Tongue (tissue), 2 donors: ENCODE results near the gene DCTD. TPM values are rescaled to one million over a fixed set of nuclear protein-coding genes. Genes with fewer than 3 reads are reported as not detected.
A peak's percentile ranks its signal among the peaks of the same experiment; 100 is the strongest.

Source experiments
- DNase-seq: peaks from one replicate; pipeline ENCODE4 v3.0.0-alpha.2; 2015
- total RNA-seq: library from RNA; depleted of rRNA; stranded (reverse); fragments of >200 nt; gene quantifications from one replicate; pipeline ENCODE4 v1.2.3, GENCODE V29; 2014

Gene DCTD
- 52.6 TPM for total RNA-seq

DNA sequence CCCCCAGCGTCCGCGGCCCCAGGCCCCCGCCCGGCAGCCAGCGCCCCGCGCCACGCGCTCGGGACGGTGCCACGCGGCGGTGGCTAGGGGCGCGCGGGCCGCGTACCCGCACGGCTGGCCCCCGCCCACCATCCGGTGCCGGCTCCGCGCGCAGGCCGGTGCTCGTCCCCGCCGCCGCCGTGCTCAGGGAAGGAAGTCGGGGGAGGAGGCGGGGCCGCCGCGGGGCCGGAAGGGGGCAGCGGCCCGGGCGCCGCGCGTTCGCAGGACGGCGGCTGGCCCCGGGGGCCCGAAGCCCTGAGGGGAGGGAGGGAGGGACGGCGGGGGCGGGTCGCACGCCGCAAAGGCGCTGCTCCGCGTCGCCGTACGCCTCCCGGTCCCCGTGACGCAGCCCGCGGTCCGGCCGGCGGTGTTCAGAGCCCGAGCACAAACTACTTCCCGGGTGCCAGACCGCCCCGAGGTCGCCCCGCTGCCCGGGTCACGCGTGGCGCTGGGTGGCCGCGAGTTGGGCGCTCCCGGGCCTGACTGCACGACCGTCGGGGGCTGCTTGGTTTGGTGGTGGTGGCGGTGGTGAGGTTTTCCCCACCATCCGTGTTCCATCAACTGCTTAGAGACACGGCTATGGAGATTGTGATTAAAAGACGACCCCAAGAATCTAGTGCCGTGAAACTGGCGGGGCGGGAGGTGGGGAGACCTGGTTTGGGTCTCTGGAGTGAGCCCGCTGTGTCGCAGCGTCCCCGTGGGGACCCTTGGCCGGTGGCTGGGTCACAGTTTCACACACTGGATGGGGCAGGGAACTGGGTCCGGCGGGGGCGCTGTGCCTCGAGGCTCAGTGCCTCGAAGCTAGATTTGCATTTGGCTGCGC lies at the start of gene DCTD:
TSS of gene DCTD (minus strand) at position 205 of the 862 bp plus-strand sequence. CDS start 1,818 bp downstream, outside the sequence.
- DNase-seq, result peak; percentile 86

DNA sequence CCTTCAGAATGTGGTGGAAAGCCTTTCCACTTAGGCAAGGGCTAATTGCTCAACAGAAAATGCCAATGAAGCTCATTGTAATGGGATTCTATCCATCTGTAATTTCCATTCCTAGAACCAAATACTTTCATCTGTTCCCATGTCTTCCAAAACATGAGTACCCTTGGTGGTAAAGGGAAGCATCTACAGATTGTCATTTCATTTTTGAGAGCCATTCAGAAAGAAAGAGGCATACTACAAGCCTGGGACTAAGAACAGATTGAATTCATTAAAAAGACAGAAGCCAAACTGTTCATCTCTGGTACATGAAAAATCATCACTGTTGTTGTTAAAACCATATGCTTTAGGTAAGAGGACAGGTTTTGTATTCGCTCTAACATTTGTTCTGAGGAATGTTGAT lies 43.6 kb upstream of the DCTD start:
- no peak for DNase-seq

DNA sequence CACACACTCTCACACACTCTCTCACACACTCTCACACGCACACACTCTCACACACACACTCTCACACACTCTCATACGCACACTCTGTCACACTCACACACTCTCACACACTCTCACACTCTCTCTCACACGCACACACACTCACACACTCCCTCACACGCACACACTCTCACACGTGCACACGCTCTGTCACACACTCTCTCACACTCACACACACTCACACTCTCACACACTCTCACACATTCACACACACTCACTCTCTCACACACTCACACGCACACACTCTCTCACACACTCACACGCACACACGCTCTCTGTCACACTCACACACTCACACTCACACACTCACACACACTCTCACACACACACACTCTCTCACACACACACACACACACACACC lies 43.0 kb upstream of the DCTD start:
- no peak for DNase-seq

DNA sequence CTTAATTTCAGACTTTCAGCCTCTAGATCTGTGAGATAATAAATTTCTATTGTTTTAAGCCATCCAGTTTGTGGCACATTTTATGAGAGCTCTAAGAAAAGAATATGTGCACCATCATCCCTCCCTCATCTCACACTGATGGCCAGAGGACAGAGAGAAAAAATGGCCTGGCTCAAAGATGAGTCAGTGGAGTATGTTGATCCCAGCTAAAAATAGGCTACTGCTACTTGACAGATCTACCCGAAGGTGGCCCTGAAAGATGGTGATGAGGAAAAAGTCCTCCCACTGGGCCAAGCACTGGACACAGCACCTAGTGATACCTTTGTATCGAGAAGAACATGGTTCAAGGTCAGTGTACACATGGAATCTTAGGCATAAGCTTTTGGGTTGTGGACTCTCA lies 38.2 kb upstream of the DCTD start:
- no peak for DNase-seq

DNA sequence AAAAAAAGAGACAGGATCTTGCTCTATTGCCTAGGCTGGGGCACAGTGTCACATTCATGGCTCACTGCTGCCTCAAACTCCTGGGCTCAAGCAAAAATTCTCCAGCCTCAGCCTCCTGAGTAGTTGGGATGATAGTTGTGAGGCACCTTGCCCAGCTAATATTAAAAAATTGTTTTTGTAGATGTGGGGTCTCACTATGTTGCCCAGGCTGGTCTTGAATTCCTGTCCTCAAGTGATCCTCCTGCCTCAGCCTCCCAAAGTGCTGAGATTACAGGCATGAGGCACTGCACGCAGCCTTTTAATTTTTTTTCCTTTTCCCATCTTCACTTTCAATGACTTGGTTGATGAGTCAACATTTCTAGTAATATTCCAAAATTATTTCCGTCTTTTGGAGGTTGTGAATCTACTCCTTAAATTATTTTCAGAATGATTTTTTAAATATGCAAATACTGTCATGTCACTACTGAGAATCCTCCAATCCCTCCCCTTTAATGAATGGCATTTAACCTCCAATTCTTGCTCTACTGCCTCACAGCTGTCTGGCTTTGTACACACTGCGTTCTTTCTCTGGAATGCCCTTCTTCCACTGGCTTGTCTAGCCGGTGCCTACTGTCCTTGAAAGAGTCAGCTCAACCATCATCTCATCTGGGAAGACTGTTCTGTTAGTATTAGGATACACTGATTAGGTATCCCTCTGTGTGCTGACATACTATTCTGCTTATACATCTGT lies 27.5 kb upstream of the DCTD start:
- DNase-seq, result no peak

DNA sequence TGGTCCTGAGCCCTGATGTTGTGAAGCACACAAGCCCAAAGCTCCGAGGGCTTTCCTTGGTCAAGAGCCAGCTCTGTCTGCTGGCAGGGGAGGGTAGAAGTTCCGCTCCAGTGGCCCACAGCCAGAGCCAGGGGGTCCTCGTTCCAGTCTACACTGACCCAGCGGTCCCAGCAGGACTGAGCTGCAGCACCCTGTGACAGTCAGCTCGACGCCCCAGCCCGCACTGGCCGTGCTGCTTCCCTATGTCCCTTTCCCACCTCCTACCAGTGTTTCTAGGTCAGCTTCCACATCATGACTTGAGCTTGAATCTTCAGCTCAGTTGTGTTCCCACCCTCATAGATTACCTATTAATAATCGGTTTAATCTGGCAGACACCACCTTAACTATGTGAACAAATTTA lies 22.5 kb upstream of the DCTD start:
- DNase-seq, result no peak

DNA sequence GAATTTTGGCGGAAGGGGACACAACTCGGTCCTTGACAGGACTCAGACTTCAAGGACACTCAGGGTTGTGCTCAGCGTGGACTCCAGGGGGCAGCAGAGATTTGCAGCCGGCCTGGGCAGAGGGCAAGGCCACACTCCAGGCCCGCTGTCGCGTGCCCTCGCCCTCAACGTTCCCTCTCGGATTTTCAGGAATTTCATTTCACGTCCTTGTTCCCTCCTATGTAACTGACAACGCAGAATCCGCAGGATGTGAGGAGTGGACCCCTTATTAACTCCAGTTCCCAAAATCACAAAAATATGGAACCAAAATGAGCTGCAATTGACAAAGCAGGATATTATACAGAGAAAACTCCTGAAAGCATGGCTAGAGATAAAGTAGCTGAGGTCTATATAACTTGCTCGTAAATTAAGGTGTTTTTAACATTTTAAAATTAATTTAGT lies 21.0 kb upstream of the DCTD start:
- peak; percentile 70 for DNase-seq

DNA sequence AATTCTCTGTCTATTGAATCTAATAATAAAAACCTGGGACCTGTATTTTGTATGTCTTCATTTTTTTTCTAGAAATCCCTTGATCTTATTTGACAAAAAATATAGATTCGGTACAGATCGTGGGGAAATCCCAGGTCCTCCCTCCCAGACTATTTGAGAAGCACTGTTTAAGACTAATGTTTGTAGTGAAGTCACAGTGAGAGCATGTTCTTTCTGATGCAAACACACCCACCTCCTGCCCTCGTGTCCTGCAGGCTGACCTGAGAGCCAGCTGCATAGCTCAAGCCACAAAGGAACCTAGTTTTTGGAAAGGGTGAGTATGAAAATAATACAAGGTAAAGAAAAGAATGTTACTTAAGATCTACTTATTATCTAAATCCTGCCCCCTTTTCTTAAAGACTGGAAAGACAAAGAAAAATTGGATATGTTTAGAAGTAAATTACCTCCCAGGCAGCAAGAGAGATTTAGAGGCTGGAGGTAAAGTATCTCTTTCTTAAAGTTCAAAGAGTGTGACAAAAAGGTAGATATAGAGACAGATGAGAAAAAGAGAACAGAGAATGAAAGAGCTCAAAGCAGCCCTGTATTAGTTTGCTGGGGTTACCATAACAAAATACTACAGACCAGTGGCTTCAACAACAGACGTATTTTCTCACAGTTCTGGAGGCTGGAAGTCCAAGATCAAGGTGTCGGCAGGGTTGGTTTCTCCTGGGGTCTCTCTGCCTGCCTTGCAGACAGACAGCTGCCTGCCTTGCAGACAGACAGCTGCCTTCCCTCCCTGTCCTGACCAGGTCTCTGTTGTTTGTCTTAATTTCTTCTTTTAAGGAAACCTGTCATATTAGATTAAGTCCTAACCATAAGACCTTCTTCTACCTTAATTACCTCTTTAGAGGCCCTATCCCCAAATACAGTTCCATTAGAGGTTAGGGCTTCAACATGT lies 20.4 kb upstream of the DCTD start:
- DNase-seq, result no peak

DNA sequence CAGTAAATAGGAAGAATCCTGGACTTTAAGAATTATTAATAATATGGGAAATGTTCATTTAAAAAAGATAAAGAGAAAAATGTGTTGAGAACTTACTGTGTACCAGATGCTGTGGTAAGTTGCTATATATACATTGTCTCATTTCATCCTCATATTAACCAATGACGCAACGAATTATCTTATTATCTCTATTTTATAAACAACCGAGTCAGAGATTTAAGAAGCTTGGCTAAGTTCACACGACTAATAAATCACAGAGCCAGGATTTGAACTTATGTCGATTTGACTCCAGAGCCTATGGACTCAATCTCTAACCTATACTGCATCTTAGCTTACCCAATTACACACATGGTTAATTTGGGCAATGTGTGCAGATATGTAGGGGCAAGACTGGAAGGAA lies 15.5 kb upstream of the DCTD start:
- no peak for DNase-seq

DNA sequence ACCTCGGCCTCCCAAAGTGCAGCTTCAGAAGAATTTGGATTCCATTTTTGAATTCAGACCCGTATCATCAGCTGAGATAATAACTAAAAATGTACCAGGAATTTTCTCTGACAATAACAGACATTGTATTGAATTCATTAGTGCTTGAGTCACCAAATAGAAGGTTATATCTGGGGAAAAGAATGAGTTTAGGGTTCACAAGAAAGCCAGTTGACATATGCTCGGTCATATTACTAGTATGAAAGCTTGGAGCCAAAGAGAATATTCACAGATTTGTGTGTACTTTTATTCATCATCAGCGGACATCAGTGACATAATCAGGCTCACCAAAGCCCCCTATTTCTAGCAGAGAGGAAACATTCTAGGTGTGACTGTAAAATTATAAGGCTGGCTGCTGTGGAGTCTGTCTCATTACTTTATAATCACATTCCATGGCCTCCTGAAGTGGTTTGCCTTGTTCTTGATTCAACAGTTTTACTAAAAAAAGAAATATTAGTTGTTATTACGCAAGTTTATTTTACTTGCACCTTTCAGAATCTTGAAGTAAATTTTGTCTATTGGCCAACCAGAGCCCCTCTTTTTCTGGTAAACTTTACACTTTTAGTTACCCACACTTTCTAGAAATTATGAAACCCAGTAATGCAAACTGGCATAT lies 14.6 kb upstream of the DCTD start:
- DNase-seq, result no peak

DNA sequence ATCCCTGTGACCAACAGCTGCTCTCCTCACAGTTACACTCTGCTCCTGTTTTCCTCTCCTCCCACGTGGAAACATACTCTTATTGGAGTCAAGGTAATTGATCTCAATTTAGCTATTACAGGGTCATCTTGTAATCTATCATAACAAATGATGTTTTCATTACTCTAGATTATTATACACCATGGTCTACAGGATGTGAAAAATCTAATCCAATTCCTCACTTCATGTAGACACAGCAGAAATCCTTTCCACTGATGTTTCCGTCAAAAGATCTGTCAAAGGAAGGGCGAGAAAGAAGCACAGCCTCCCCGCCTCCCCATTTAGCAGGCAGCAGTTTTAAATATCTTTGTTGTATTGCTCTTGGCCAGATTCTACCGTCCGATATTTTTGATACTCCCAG lies 13.7 kb upstream of the DCTD start:
- no peak for DNase-seq

DNA sequence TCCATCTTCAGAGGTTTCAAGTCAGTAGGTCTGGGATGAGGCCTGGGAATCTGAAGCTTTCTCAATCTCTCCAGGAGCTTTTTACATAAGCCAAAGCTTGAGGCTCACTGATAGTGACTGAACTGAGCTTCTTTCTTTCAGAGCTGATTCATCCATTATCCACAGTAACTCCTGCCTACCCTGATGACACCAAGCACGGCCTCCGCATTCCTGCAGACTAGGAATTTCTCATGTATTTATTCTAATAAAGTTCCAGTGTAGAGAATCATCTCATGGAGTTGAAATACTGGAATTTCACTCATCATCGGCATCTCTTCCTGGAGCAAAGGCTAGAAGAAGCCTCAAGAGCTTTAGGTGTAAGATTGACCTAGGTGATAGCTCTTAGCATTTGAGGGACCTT lies 12.1 kb upstream of the DCTD start:
- no peak for DNase-seq

DNA sequence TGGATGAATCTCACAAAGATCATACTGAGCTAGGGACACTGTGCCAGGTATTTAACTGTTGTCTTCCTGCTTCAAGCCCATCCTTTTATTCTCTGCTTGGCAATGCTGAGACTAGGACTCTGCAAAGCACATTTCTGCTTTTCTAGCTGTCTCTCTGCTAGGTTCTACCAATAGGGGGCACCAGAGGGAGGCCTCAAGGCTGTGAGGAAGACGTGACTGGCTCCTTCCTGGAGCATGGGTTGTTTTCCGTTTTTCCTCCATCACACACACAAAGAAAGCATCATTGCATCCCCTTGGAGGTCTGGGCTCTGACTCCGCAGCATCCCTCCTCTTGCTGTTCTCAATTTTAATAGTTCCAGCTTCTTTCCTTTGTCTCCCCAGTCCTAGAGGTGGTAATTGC lies 10.9 kb upstream of the DCTD start:
- DNase-seq, result no peak

DNA sequence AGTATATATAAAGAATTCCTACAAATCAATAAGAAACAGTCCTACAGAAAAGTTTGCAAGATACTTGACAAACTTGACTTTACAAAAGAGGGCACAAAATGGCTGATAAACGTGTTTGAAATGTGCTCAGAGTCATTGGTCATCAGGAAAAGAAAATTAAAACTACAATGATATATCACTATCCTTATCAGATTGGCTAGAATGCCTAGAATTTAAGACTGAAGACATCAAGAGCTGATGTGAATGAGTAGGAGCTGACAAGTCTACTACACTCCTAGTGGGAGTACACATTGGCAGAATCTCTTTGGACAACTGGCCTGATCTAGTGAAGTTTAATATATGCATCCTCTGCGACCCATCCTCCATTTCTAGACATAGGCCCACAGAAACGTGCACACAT lies 10.3 kb upstream of the DCTD start:
- DNase-seq, result no peak

DNA sequence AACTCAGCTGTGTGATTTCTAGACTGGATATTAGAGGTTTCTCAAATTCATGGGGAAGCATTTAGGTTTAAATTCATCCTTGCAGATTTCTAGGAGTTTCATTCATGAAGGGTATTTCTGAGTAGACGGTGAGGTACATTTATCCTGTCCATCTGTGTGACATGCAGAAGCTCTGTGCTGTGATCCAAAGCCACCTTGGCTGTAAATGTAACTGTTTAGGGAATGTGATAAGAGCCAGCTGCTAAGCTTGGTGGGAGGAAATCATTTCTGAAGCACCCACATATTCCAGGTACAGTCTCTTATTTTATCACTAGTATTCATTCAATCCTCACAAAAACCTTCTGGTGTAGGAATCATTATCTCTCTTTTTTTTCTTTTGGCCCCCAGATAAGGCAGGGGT lies 8.7 kb upstream of the DCTD start:
- no peak for DNase-seq

DNA sequence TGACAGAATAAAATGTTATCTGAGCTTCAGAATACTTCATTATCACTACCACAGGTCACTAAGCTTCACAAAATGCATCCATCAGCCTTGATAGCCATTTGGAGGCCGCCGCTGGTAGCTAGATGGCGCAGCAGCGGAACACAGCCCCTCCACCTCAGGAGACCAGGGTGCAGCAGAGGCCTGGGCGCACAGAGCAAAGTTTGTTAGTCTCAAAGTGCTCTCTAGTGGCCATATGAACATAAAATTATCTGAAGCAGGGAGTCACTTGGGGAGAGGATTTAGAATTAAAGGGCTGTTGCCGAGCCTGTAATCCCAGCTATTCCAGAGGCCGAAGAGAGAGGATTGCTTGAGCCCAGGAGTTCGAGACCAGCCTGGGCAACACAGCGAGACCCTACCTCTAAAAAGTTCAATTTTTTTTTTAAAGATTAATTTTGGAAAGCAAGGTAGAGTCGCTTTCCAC lies 8.1 kb upstream of the DCTD start:
- DNase-seq, result peak; percentile 73

DNA sequence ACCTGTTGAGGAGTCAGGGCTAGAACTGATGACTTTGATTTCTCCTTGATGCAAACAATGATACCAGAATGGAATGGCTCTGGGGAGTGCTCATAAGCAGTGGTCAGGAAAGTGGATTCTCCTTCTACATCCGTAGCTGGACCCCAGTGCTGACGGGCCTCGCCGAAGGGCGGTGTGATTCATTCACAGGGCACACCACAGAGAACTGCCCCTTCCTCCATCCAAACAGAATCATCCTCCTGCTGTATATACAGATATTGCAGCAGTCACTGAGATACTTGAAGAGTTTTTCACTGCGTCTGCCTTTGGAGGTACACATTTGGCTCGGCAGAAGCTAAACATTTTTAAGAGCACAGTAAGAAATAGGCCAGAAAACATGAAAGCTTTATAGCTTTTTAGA lies 7.3 kb upstream of the DCTD start:
- DNase-seq, result no peak

DNA sequence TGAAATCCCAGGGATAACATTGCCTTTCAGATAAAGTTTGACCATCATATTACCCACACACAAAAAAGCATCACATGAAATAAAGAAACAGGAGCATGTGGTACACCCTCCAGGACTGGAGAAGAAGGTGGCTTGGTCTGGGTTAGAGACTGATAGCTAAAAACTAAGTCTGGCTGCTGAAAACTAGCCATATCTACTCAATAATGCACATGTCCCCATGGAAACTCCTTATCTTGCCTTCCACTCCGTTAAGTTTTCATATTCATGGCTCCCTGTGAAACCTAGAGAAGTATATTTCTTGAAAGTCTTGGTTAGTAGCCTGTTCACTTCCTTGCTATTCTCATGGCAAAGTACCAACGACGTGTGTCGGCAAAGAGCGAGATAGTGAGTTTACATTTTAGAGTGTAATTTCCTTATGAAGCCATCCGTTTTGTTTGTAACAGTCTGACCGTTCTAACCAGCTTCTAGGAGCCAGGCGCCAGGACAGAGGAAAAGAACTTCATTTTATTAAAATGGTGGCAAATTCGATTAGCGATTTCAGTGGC lies 6.7 kb upstream of the DCTD start:
- DNase-seq, result no peak

DNA sequence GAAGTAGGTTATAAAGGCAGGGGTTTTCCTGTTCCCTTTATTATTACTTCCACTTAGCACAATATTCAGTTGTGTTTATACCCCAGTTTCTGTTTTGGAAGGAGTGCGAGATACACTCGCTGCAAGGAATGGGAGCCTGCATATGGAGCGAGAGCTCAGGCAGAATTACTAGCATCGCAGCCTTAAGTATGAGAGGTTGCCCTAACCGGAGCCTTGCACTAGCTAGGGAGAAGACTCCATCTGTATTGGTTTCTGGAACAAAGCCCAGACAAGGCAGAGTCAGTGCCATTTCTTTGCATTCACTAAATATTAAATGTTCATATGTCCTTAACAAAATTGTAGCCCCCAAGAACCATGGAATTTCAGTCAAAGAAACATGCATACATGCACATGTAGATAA lies 6.2 kb upstream of the DCTD start:
- peak; percentile 29 for DNase-seq

DNA sequence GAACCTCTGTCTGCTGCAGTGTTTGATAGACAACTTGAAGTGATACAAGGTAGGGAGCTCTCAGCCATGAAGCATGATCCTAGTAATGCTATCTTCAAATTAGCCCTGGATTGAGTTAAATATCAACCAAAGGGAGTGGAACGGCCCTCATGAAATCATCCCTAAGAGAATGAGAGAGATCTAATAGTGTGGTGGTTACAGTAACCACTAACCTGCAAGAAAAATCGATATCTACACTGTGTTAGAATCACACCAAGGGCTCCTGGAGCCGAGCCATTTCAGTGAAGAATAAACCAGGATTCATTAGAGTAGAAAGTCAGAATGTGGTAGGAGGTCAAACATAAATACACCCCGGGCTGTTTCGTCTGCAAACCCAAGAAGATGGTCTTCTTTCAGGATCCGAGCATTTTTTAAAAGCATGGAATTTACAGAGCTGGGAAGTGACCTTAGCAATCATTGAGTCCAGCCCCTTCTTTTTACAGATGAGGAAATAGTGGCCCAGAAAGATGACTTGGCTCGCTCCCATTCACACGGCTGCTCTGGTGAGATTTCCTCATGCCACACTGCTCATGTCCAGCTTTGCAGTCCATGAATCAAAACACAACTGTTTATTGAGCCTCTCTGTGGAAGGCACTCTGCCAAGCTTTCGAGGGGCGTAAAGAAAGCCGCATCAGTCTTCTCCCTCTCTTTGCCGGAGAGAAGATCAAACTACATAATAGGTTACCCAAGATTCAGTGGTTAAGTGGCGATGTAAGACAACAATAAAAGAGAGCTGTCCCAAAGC lies 5.5 kb upstream of the DCTD start:
- peak; percentile 34 for DNase-seq

DNA sequence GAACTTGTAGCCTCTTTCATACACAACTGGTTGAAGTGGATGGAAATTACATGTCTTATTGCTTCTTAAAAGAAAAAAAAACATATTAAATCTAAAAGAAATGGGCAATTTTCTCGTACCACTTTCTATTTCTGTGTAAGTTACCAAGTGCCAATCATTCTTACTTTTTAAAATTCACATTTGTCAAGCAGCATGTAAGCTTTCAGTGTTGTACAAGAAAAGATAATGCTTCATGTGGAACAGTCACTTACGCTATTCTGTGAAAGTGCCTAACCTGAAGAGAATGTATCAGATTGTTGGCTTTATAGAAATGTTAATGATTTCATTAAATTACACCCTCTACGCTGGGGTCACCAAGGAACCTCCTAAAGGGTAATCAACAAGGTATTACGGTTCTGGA lies 4.4 kb upstream of the DCTD start:
- no peak for DNase-seq
